Left lung (tissue), 10 donors: ENCODE data around the gene GFI1B. TPM values are rescaled to one million over a fixed set of nuclear protein-coding genes. Genes with fewer than 3 reads are reported as not detected.

Source experiments
- ATAC-seq: fragments of 200-7000 bp; cut with Tn5 transposase; one replicate; pipeline ENCODE4 v1.9.1; 2020; ENCODE audit warnings: moderate library complexity
- DNase-seq, 4 donors: peaks; one replicate each; pipeline ENCODE4 v3.0.0-alpha.2; 2013 to 2020
- H3K27ac ChIP-seq, 2 donors: fragments of 200-600 bp; sonication (generic) in 1 of 2; one replicate each; pipeline versions ENCODE4 v1.5.0 to v1.8.0; 2020 to 2021
- H3K27me3 ChIP-seq, 2 donors: fragments of 200-600 bp; sonication (generic) in 1 of 2; one replicate each; pipeline versions ENCODE4 v1.5.0 to v1.8.0; 2020 to 2021
- H3K36me3 ChIP-seq, 2 donors: fragments of 200-600 bp; sonication (generic) in 1 of 2; one replicate each; pipeline versions ENCODE4 v1.5.0 to v1.8.0; 2020 to 2021
- H3K4me1 ChIP-seq, 2 donors: fragments of 200-600 bp; one replicate each; pipeline ENCODE4 v1.8.0; 2021
- H3K4me3 ChIP-seq, 2 donors: fragments of 200-600 bp; sonication (generic) in 1 of 2; one replicate each; pipeline versions ENCODE4 v1.5.0 to v1.8.0; 2020 to 2021; ENCODE audit warnings: mild to moderate bottlenecking in 1 of 2
- H3K9me3 ChIP-seq, 2 donors: fragments of 200-600 bp; sonication (generic) in 1 of 2; one replicate each; pipeline versions ENCODE4 v1.5.0 to v1.8.0; 2020 to 2021
- CTCF ChIP-seq, 2 donors: fragments of 200-600 bp; sonication (generic) in 1 of 2; IDR thresholded peaks; one replicate each; pipeline versions ENCODE4 v1.5.0 to v1.8.0; 2021; ENCODE audit warnings: antibody characterized with exemption in 2 of 2
- intact Hi-C, 2 donors: fragments of 100-400 bp; cut with DNase I; formaldehyde crosslinking; loops; one replicate each; pipeline versions ENCODE4 v1.11.2 to v1.14.2; 2022
- polyA plus RNA-seq, 6 donors: library from polyadenylated mRNA; unstranded; fragments of 120-200 nt; gene quantifications; one replicate each; pipeline ENCODE4 v1.2.1, GENCODE V29; 2013; ENCODE audit not compliant: insufficient read length in 6 of 6
- total RNA-seq, 2 donors: library from RNA; stranded (reverse); fragmentation: NEBNext Ultra II Directional; extraction: Animal tissue kit (Norgen Biotek cat#: 25700); gene quantifications; one replicate each; pipeline ENCODE4 v1.2.1, GENCODE V29; 2021
- donor health status: DM: no; HTN: yes; CAD: no.
- donor health status: DM: no; HTN: no; CAD: no.

The GFI1B gene
- total and polyA plus RNA-seq, 8 donors, result 0.18 to 1.4 (median 1.2) TPM

GRCh38 chr9:132983491-132984201 is 5.2 kb downstream of the GFI1B start:
- H3K27me3 ChIP-seq, result peaks cover 13 to 81% of the 10 kb centered on the region in 2 donors
- TF ChIP-seq CTCF (IDR thresholded peaks at IDR 0.05), result no peak
- no peak overlapping the region for H3K4me3 ChIP-seq
- DNase-seq, result no peak
- H3K36me3 ChIP-seq, result no peaks in the 10 kb centered on the region
- no peak overlapping the region for H3K27ac ChIP-seq
- H3K4me1 ChIP-seq, result no peaks in the 10 kb centered on the region
- intact Hi-C loops, result no loop called here
- no peaks in the 10 kb centered on the region for H3K9me3 ChIP-seq
- no peak for ATAC-seq

GRCh38 chr9:132984202-132985070 is 5.9 kb downstream of the GFI1B start:
- DNase-seq (no peak), ATAC-seq (no peak)
- Histone ChIP-seq H3K27me3 (peaks cover 5 to 74% of the 10 kb centered on the region in 2 donors), H3K4me1 (no peaks in the 10 kb centered on the region), H3K36me3 (no peaks in the 10 kb centered on the region), H3K9me3 (no peaks in the 10 kb centered on the region), H3K4me3 (no peak overlapping the region), H3K27ac (no peak overlapping the region)
- TF ChIP-seq CTCF (IDR thresholded peaks at IDR 0.05), result no peak
- intact Hi-C loops, result no loop called here

GRCh38 chr9:132985071-132985350 is 6.5 kb downstream of the GFI1B start:
- ATAC-seq, result no peak
- H3K27ac ChIP-seq, result no peak overlapping the region
- intact Hi-C loops, result no loop called here
- no peak for DNase-seq
- peaks cover 0 to 73% of the 10 kb centered on the region in 2 donors for H3K27me3 ChIP-seq
- H3K9me3 ChIP-seq, result no peaks in the 10 kb centered on the region
- no peaks in the 10 kb centered on the region for H3K36me3 ChIP-seq
- H3K4me3 ChIP-seq, result no peak overlapping the region
- TF ChIP-seq CTCF (IDR thresholded peaks at IDR 0.05), result no peak
- no peaks in the 10 kb centered on the region for H3K4me1 ChIP-seq

GRCh38 chr9:132985489-132985888 is 7.0 kb downstream of the GFI1B start:
- no peak for DNase-seq
- no peak overlapping the region for H3K4me3 ChIP-seq
- H3K4me1 ChIP-seq, result no peaks in the 10 kb centered on the region
- H3K36me3 ChIP-seq, result no peaks in the 10 kb centered on the region
- intact Hi-C loops, result no loop called here
- no peaks in the 10 kb centered on the region for H3K9me3 ChIP-seq
- H3K27me3 ChIP-seq, result peaks cover 0 to 69% of the 10 kb centered on the region in 2 donors
- ATAC-seq, result no peak
- no peak overlapping the region for H3K27ac ChIP-seq
- TF ChIP-seq CTCF (IDR thresholded peaks at IDR 0.05), result no peak

GRCh38 chr9:132986114-132986513 is 7.6 kb downstream of the GFI1B start:
- Histone ChIP-seq H3K27me3 (peaks cover 0 to 69% of the 10 kb centered on the region in 2 donors), H3K36me3 (no peaks in the 10 kb centered on the region), H3K27ac (no peak overlapping the region), H3K9me3 (no peaks in the 10 kb centered on the region), H3K4me3 (no peak overlapping the region), H3K4me1 (no peaks in the 10 kb centered on the region)
- intact Hi-C loops, result no loop called here
- ATAC-seq (no peak), DNase-seq (no peak)
- no peak for TF ChIP-seq CTCF (IDR thresholded peaks at IDR 0.05)
